PC-9 (cell line): ENCODE results near the gene GOLGA6L2.

Experiments
- EZH2 ChIP-seq: fragments of 200-600 bp; sonication (generic); IDR thresholded peaks from 2 replicates; pipeline ENCODE4 v1.8.0; 2017; ENCODE audit warnings: antibody characterized with exemption, low read depth
- TF ChIP-seq, protein P1 (sequence below): fragments of 200-600 bp; sonication (generic); conservative IDR thresholded peaks from 2 replicates; pipeline ENCODE4 v1.6.1; 2017; ENCODE audit warnings: mixed run types, antibody characterized with exemption, mild to moderate bottlenecking, moderate library complexity

DNA sequence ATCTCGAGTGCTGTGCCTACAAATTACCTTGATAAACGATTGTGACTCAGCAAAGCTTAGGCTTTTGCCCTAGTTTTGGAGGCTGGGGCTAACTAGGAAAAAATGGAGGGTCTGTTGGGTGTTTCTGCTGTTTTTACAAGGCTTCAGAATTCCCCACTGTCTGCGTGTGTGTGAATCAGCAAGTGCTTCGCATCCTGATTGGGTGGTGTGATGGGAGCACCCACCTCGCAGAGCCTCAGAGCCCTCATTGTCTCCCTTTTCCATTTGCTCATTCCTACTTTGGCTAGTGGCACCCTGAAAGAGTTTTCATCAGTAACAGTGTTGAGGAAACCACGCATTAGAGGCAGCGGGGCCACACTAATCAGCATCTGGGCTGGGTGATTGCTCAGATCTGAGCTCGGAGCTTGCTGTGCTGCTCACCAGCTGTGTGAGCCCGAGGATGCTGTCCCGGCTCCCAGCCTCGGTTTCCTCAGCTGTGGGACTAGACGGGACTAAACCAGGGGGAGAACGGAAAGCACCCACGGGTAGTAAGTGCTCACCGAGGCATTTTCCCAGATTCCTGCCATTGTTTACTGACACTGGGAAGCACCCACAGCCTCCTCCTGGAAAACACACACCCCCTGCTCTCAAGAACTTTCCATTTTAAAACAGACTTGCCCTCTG is 51.9 kb downstream of the GOLGA6L2 start:
- TF ChIP-seq, protein P1, sequence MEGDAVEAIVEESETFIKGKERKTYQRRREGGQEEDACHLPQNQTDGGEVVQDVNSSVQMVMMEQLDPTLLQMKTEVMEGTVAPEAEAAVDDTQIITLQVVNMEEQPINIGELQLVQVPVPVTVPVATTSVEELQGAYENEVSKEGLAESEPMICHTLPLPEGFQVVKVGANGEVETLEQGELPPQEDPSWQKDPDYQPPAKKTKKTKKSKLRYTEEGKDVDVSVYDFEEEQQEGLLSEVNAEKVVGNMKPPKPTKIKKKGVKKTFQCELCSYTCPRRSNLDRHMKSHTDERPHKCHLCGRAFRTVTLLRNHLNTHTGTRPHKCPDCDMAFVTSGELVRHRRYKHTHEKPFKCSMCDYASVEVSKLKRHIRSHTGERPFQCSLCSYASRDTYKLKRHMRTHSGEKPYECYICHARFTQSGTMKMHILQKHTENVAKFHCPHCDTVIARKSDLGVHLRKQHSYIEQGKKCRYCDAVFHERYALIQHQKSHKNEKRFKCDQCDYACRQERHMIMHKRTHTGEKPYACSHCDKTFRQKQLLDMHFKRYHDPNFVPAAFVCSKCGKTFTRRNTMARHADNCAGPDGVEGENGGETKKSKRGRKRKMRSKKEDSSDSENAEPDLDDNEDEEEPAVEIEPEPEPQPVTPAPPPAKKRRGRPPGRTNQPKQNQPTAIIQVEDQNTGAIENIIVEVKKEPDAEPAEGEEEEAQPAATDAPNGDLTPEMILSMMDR = no peak
- TF ChIP-seq EZH2 = no peak
